HCT116 (cell line): ENCODE data around the gene BCAR3. TPM values are rescaled to one million over a fixed set of nuclear protein-coding genes. Genes with fewer than 3 reads are reported as not detected.

Source experiments
- ATAC-seq: fragments of 200-7000 bp; cut with Tn5 transposase; 2 replicates; pipeline ENCODE4 v1.9.1; 2020; ENCODE audit warnings: mild to moderate bottlenecking, moderate library complexity
- BruUV-seq: library from RNA; stranded (reverse); fragments of 400-500 nt; replicated peaks from 2 replicates; lab custom pipeline; 2021; lab: Mats Ljungman, UMichigan
- CTCF ChIA-PET: fragments of 300-600 bp; sonication (Branson Sonifier 250); formaldehyde crosslinking; loops from one replicate; lab custom pipeline; 2021; ENCODE audit warnings: antibody characterized with exemption; lab: Charles Lee
- POLR2A ChIA-PET: fragments of 300-600, 350-600 bp; sonication (Branson Sonifier 250); formaldehyde crosslinking; loops from one replicate; lab custom pipeline; 2021; ENCODE audit warnings: antibody characterized with exemption; lab: Charles Lee
- RAD21 ChIA-PET, 2 experiments: fragments of 300-600 bp; sonication (Branson Sonifier 250); formaldehyde crosslinking; loops; one replicate each; lab custom pipeline; 2023; ENCODE audit warnings: low total read pairs in 2 of 2; ENCODE audit not compliant: uncharacterized antibody in 2 of 2, unreplicated experiment in 2 of 2, low non-redundant PET in 1 of 2; lab: Charles Lee
- DNase-seq: peaks from one replicate; pipeline ENCODE4 v3.0.0-alpha.2; 2010; ENCODE audit warnings: low read depth, low spot score
- H2AFZ ChIP-seq: fragments of 200-600 bp; shearing (Covaris generic), sonication (generic); 2 replicates; pipeline ENCODE4 v1.6.1; 2017; ENCODE audit warnings: low read depth, mixed run types, mixed read lengths, antibody characterized with exemption, low read length; ENCODE audit not compliant: poor library complexity, severe bottlenecking
- H3K27ac ChIP-seq: 2 replicates; pipeline ENCODE4 v1.5.1; 2012; ENCODE audit warnings: low read depth, low read length
- H3K27me3 ChIP-seq: fragments of 200-600 bp; sonication (generic); 2 replicates; pipeline ENCODE4 v1.6.1; 2016; ENCODE audit warnings: mixed run types, low read length, mixed read lengths; ENCODE audit not compliant: insufficient read depth
- H3K36me3 ChIP-seq, 2 experiments: fragments of 200-500 bp in 1 of 2; fragments of 200-600 bp in 1 of 2; sonication (Bioruptor generic) in 1 of 2; sonication (generic) in 1 of 2; 2 replicates each; pipeline versions ENCODE4 v1.5.1 to v1.6.1; 2014 to 2016; ENCODE audit warnings: low read length in 2 of 2, inconsistent platforms in 1 of 2, mixed read lengths in 1 of 2, mixed run types in 1 of 2; ENCODE audit not compliant: insufficient read depth in 2 of 2, control insufficient read depth in 1 of 2
- H3K4me1 ChIP-seq, 2 experiments: fragments of 200-600 bp in 1 of 2; sonication (generic) in 1 of 2; 2 replicates each; pipeline versions ENCODE4 v1.5.1 to v1.6.1; 2012 to 2017; ENCODE audit warnings: low read length in 2 of 2, inconsistent platforms in 1 of 2, mild to moderate bottlenecking in 1 of 2, mixed read lengths in 1 of 2, mixed run types in 1 of 2, moderate library complexity in 1 of 2; ENCODE audit not compliant: insufficient read depth in 2 of 2, control insufficient read depth in 1 of 2
- H3K4me2 ChIP-seq: fragments of 200-600 bp; sonication (generic); 2 replicates; pipeline ENCODE4 v1.6.1; 2017; ENCODE audit warnings: mixed run types, low read length, mixed read lengths
- H3K4me3 ChIP-seq, 2 experiments: fragments of 200-600 bp in 1 of 2; sonication (generic) in 1 of 2; replicated peaks in 1 of 2; 2 replicates each; pipeline ENCODE4 v1.5.1; 2011 to 2016; ENCODE audit warnings: low read length in 2 of 2, control low read depth in 1 of 2, low read depth in 1 of 2, mild to moderate bottlenecking in 1 of 2, mixed read lengths in 1 of 2, mixed run types in 1 of 2
- H3K79me2 ChIP-seq: fragments of 200-600 bp; sonication (generic); 2 replicates; pipeline ENCODE4 v1.6.1; 2017; ENCODE audit warnings: mild to moderate bottlenecking, mixed run types, low read length, moderate library complexity, mixed read lengths; ENCODE audit not compliant: insufficient read depth
- H3K9ac ChIP-seq: fragments of 200-600 bp; sonication (generic); 2 replicates; pipeline ENCODE4 v1.6.1; 2016; ENCODE audit warnings: low read length, mixed read lengths
- H3K9me2 ChIP-seq: fragments of 200-600 bp; sonication (generic), shearing (Covaris generic); 2 replicates; pipeline ENCODE4 v1.6.1; 2017; ENCODE audit warnings: mixed run types, mild to moderate bottlenecking, moderate library complexity; ENCODE audit not compliant: insufficient read depth
- H3K9me3 ChIP-seq, 2 experiments: fragments of 200-500 bp in 1 of 2; fragments of 200-600 bp in 1 of 2; sonication (Bioruptor generic) in 1 of 2; sonication (generic) in 1 of 2; 2 replicates each; pipeline ENCODE4 v1.6.1; 2014 to 2017; ENCODE audit warnings: low read length in 2 of 2, mixed read lengths in 2 of 2, inconsistent platforms in 1 of 2, low read depth in 1 of 2, mild to moderate bottlenecking in 1 of 2, mixed run types in 1 of 2, moderate library complexity in 1 of 2; ENCODE audit not compliant: control insufficient read depth in 1 of 2, insufficient read depth in 1 of 2
- H4K20me1 ChIP-seq: fragments of 200-600 bp; sonication (generic), shearing (Covaris generic); 2 replicates; pipeline ENCODE4 v1.6.1; 2017; ENCODE audit warnings: mixed run types, mild to moderate bottlenecking, moderate library complexity; ENCODE audit not compliant: insufficient read depth
- CEBPB ChIP-seq: IDR thresholded peaks from 2 replicates; pipeline ENCODE4 v1.6.1; 2012; ENCODE audit warnings: low read depth
- ELF1 ChIP-seq: IDR thresholded peaks from 2 replicates; pipeline ENCODE4 v1.6.1; 2012; ENCODE audit warnings: low read depth, borderline replicate concordance
- EZH2 ChIP-seq: fragments of 200-600 bp; sonication (generic); IDR thresholded peaks from 2 replicates; pipeline ENCODE4 v1.6.1; 2017; ENCODE audit warnings: antibody characterized with exemption, mixed run types
- EZH2phosphoT487 ChIP-seq: fragments of 200-600 bp; IDR thresholded peaks from 2 replicates; pipeline ENCODE4 v1.6.1; 2018; ENCODE audit warnings: antibody characterized with exemption, borderline replicate concordance
- JUND ChIP-seq: IDR thresholded peaks from 2 replicates; pipeline ENCODE4 v1.6.1; 2012
- POLR2A ChIP-seq: IDR thresholded peaks from 2 replicates; pipeline ENCODE4 v1.7.0; 2011; ENCODE audit warnings: borderline replicate concordance; ENCODE audit not compliant: insufficient read depth, insufficient read length; ENCODE audit errors: extremely low read depth
- POLR2AphosphoS5 ChIP-seq: IDR thresholded peaks from 2 replicates; pipeline ENCODE4 v1.6.1; 2011; ENCODE audit warnings: mild to moderate bottlenecking, low read depth, low read length, moderate library complexity
- RAD21 ChIP-seq: IDR thresholded peaks from 2 replicates; pipeline ENCODE4 v1.6.1; 2012; ENCODE audit warnings: low read depth, mild to moderate bottlenecking
- SIN3A ChIP-seq: IDR thresholded peaks from 2 replicates; pipeline ENCODE4 v1.6.1; 2012; ENCODE audit warnings: low read depth
- SP1 ChIP-seq: IDR thresholded peaks from 2 replicates; pipeline ENCODE4 v1.6.1; 2012; ENCODE audit warnings: low read depth
- TCF7L2 ChIP-seq: IDR thresholded peaks from 2 replicates; pipeline ENCODE4 v1.7.0; 2011; ENCODE audit warnings: borderline replicate concordance, inconsistent platforms; ENCODE audit not compliant: insufficient read depth, insufficient read length; ENCODE audit errors: extremely low read depth
- YY1 ChIP-seq: IDR thresholded peaks from 2 replicates; pipeline ENCODE4 v1.6.1; 2011; ENCODE audit warnings: low read length, low read depth, moderate library complexity, mild to moderate bottlenecking; ENCODE audit not compliant: insufficient replicate concordance; ENCODE audit errors: extremely low read depth
- ZFX ChIP-seq: fragments of 450-650 bp; IDR thresholded peaks from 2 replicates; pipeline ENCODE4 v1.6.1; 2017
- ZNF274 ChIP-seq: fragments of 200-500 bp; sonication (Bioruptor generic); IDR thresholded peaks from 2 replicates; pipeline ENCODE4 v1.6.1; 2014; ENCODE audit warnings: mild to moderate bottlenecking, low read depth, low read length, inconsistent platforms
- intact Hi-C: fragments of 100-400 bp; cut with micrococcal nuclease; formaldehyde crosslinking; loops from 2 replicates; pipeline ENCODE4 v1.10.0; 2022
- total RNA-seq: library from RNA; stranded (reverse); gene quantifications from one replicate; pipeline ENCODE4 v1.2.1, GENCODE V29; 2021; ENCODE audit not compliant: unreplicated experiment
- TF ChIP-seq, protein P1 (sequence below), 3 experiments: fragments of 200-600 bp in 1 of 3; sonication (generic) in 1 of 3; IDR thresholded peaks in 2 of 3; conservative IDR thresholded peaks in 1 of 3; 2 replicates each; pipeline ENCODE4 v1.5.1; 2012 to 2017; ENCODE audit warnings: low read depth in 2 of 3, low read length in 2 of 3, antibody characterized with exemption in 1 of 3, borderline replicate concordance in 1 of 3, control low read depth in 1 of 3, mild to moderate bottlenecking in 1 of 3, mixed read lengths in 1 of 3, mixed run types in 1 of 3, moderate library complexity in 1 of 3; ENCODE audit not compliant: insufficient read depth in 1 of 3

Gene BCAR3
- total RNA-seq, 1 experiment from 2014 or later, result 24.5 TPM

- H3K27ac ChIP-seq, result no peak overlapping the region
- peak; percentile 16; the same call in 1 of the 2 replicates for ATAC-seq
- intact Hi-C loops, result no loop called here
- H3K9me3 ChIP-seq, result no peaks in the 10 kb centered on the region
- no peak; the same call in 1 of the 2 replicates for TF ChIP-seq POLR2AphosphoS5
- TF ChIP-seq SIN3A, result no peak
- TF ChIP-seq EZH2phosphoT487, result no peak
- TF ChIP-seq, protein P1, sequence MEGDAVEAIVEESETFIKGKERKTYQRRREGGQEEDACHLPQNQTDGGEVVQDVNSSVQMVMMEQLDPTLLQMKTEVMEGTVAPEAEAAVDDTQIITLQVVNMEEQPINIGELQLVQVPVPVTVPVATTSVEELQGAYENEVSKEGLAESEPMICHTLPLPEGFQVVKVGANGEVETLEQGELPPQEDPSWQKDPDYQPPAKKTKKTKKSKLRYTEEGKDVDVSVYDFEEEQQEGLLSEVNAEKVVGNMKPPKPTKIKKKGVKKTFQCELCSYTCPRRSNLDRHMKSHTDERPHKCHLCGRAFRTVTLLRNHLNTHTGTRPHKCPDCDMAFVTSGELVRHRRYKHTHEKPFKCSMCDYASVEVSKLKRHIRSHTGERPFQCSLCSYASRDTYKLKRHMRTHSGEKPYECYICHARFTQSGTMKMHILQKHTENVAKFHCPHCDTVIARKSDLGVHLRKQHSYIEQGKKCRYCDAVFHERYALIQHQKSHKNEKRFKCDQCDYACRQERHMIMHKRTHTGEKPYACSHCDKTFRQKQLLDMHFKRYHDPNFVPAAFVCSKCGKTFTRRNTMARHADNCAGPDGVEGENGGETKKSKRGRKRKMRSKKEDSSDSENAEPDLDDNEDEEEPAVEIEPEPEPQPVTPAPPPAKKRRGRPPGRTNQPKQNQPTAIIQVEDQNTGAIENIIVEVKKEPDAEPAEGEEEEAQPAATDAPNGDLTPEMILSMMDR (IDR thresholded peaks at IDR 0.05 in 2 of 3, conservative IDR thresholded peaks at IDR 0.05 in 1 of 3; ENCODE audit: borderline replicate concordance in 1 of 3, insufficient read depth in 1 of 3, low read depth in 2 of 3, low read length in 2 of 3), result no peak
- peak; percentile 43 for TF ChIP-seq TCF7L2
- TF ChIP-seq ZNF274, result no peak
- peak; percentile 11; the same call in 1 of the 2 replicates for TF ChIP-seq SP1
- TF ChIP-seq ELF1, result no peak
- TF ChIP-seq CEBPB, result no peak
- TF ChIP-seq RAD21, result no peak
- TF ChIP-seq EZH2, result no peak
- no peak for TF ChIP-seq POLR2A
- no peak for TF ChIP-seq ZFX
- TF ChIP-seq JUND, result no peak
- TF ChIP-seq YY1, result no peak
- CTCF ChIA-PET, result interaction anchor here (1.4 kb wide), 1 partner anchor 41 kb away, joined by 5 read pairs; no protein-coding TSS in a partner anchor
- BruUV-seq, result no TSS peak
- no peak overlapping the region for H2AFZ ChIP-seq
- peak overlapping the region; percentile 13; the same call in 1 of the 2 replicates for H3K4me2 ChIP-seq
- RAD21 ChIA-PET, result interaction anchor here in 1 of 2 experiments (1.4 kb wide), 1 partner anchor 9 kb away, joined by 4 read pairs; the partner anchor contains the start of gene BCAR3
- no peaks in the 10 kb centered on the region for H3K9me2 ChIP-seq
- H3K79me2 ChIP-seq, result peaks cover 96% of the 10 kb centered on the region
- H3K4me3 ChIP-seq, result no peak overlapping the region
- POLR2A ChIA-PET, result interaction anchor here (1.2 to 1.3 kb wide), 2 partner anchors 10 to 21 kb away, joined by 4 read pairs; partner anchors contain the start of gene BCAR3
- H3K36me3 ChIP-seq, result peaks cover 0 to 51% of the 10 kb centered on the region in 2 experiments; a peak in 2 of 4 replicates
- H3K9ac ChIP-seq, result no peak overlapping the region
- no peak for DNase-seq
- H3K4me1 ChIP-seq, result peaks cover 35 to 81% of the 10 kb centered on the region in 2 experiments
- H3K27me3 ChIP-seq, result no peaks in the 10 kb centered on the region
- H4K20me1 ChIP-seq, result peaks cover 23% of the 10 kb centered on the region; the same call in 1 of the 2 replicates
These were observed 9.6 kb downstream of the BCAR3 start for GRCh38 chr1:93672069-93672468.
